ENCODE measurements around the gene AGBL2. TPM values are rescaled to one million over a fixed set of nuclear protein-coding genes. Genes with fewer than 3 reads are reported as not detected.

AGBL2 gene
- total and polyA plus RNA-seq, 2 donors from 2014 or later: 2.1 to 5.6 TPM

GRCh38 chr11:47725442-47726117, 10.4 kb upstream of the AGBL2 start:
- no peak for DNase-seq
- Histone ChIP-seq H3K36me3 (ENCODE audit: control insufficient read depth in 2 of 3, insufficient read depth in 3 of 3, low read length in 3 of 3) (peaks cover 17 to 45% (median 44%) of the 10 kb centered on the region in 3 donors), H3K4me3 (ENCODE audit: low read length in 3 of 3) (no peak overlapping the region), H3K9me3 (ENCODE audit: control insufficient read depth in 2 of 3, insufficient read depth in 1 of 3, low read length in 3 of 3) (no peaks in the 10 kb centered on the region), H3K27ac (ENCODE audit: low read depth in 2 of 2, low read length in 2 of 2) (no peak overlapping the region), H3K27me3 (ENCODE audit: control insufficient read depth, insufficient read depth, low read length) (no peaks in the 10 kb centered on the region), H3K9ac (ENCODE audit: low read length in 3 of 3) (no peak overlapping the region), H3K4me1 (ENCODE audit: control insufficient read depth in 2 of 3, insufficient read depth in 2 of 3, low read depth in 1 of 3, low read length in 3 of 3) (no peaks in the 10 kb centered on the region)
- intact Hi-C loops (cut with DNase I): no loop called here
- FAIRE-seq: no peak
- no peak for TF ChIP-seq CTCF (IDR thresholded peaks at IDR 0.05; ENCODE audit: borderline replicate concordance, extremely low read depth, insufficient read depth)

DNA sequence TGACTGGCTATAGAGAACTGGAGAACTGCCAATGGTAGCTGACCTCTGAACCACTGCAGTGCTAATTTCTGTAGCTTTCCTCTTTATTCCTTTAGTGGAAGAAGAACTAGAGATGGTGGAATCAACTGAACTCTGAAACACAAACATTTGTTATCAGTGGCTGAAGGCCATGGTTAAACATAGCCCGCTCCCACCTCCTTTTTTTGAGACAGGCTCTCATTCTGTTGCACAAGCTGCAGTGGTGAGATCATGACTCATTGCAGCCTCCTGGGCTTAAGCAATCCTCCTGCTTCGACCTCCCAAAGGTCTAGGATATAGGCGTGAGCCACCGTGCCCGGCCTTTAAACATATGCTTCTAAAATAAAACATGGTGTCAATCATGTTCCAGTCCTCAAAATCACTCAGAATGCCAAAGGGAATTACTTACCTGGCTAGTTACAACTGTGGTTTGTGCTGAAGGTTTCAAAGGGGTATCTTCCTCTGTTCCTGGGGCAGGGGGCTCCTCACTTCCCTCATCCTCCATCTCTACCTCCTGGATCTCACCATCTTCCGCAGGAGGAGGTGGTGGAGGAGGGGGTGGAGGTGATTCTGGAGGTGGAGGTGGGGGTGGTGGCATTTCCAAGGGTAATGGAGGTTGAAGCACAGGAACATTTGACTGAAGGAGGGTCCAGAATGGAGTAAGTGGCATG, 9.0 kb upstream of the AGBL2 start:
- no peak overlapping the region for H3K27ac ChIP-seq (ENCODE audit: low read depth in 2 of 2, low read length in 2 of 2)
- DNase-seq (peak in 1 of 5 donors; percentile 7), FAIRE-seq (no peak)
- no peaks in the 10 kb centered on the region for H3K27me3 ChIP-seq (ENCODE audit: control insufficient read depth, insufficient read depth, low read length)
- no peaks in the 10 kb centered on the region for H3K4me1 ChIP-seq (ENCODE audit: control insufficient read depth in 2 of 3, insufficient read depth in 2 of 3, low read depth in 1 of 3, low read length in 3 of 3)
- H3K9me3 ChIP-seq (ENCODE audit: control insufficient read depth in 2 of 3, insufficient read depth in 1 of 3, low read length in 3 of 3): no peaks in the 10 kb centered on the region
- intact Hi-C loops (cut with DNase I): no loop called here
- H3K36me3 ChIP-seq (ENCODE audit: control insufficient read depth in 2 of 3, insufficient read depth in 3 of 3, low read length in 3 of 3): peaks cover 15 to 41% (median 41%) of the 10 kb centered on the region in 3 donors
- no peak overlapping the region for H3K4me3 ChIP-seq (ENCODE audit: low read length in 3 of 3)
- no peak for TF ChIP-seq CTCF (IDR thresholded peaks at IDR 0.05; ENCODE audit: borderline replicate concordance, extremely low read depth, insufficient read depth)
- no peak overlapping the region for H3K9ac ChIP-seq (ENCODE audit: low read length in 3 of 3)

DNA sequence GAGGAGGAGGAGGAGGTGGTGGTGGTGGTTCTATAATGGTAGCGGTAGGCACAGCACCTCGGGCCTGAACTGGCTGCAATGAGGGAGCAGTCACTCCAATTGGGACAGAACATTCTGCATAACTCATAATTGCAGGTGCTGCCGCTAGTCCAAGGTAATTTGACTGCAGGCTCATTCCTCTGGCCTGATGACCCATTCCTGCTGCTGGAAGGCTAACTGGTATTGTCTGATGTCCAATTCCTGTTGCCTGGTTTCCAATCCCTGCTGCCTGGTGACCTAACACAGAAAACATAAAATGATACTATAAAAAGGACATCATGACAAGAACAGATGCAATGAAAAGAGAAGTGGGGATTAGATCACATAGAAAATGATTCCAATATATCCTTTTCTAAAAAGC, 7.9 kb upstream of the AGBL2 start:
- Histone ChIP-seq H3K9ac (ENCODE audit: low read length in 3 of 3) (no peak overlapping the region), H3K27me3 (ENCODE audit: control insufficient read depth, insufficient read depth, low read length) (no peaks in the 10 kb centered on the region), H3K4me1 (ENCODE audit: control insufficient read depth in 2 of 3, insufficient read depth in 2 of 3, low read depth in 1 of 3, low read length in 3 of 3) (no peaks in the 10 kb centered on the region), H3K27ac (ENCODE audit: low read depth in 2 of 2, low read length in 2 of 2) (no peak overlapping the region), H3K36me3 (ENCODE audit: control insufficient read depth in 2 of 3, insufficient read depth in 3 of 3, low read length in 3 of 3) (peaks cover 14 to 48% (median 43%) of the 10 kb centered on the region in 3 donors), H3K4me3 (ENCODE audit: low read length in 3 of 3) (no peak overlapping the region), H3K9me3 (ENCODE audit: control insufficient read depth in 2 of 3, insufficient read depth in 1 of 3, low read length in 3 of 3) (no peaks in the 10 kb centered on the region)
- TF ChIP-seq CTCF (IDR thresholded peaks at IDR 0.05; ENCODE audit: borderline replicate concordance, extremely low read depth, insufficient read depth): no peak
- intact Hi-C loops (cut with DNase I): no loop called here
- FAIRE-seq (no peak), DNase-seq (no peak)
